Measurements from ENCODE around the gene SLC23A2. TPM values are rescaled to one million over a fixed set of nuclear protein-coding genes. Genes with fewer than 3 reads are reported as not detected.

The SLC23A2 gene
- total and polyA plus RNA-seq, 7 donors: 0.60 to 15.2 (median 10.9) TPM

GRCh38 chr20:4897600-4897999 lies 103.7 kb downstream of the SLC23A2 start:
- Histone ChIP-seq H3K27ac (no peak overlapping the region), H3K4me3 (no peak overlapping the region), H3K9me3 (no peaks in the 10 kb centered on the region), H3K36me3 (peaks cover 0 to 29% (median 3%) of the 10 kb centered on the region in 4 donors), H3K27me3 (no peaks in the 10 kb centered on the region), H3K4me1 (no peaks in the 10 kb centered on the region)
- TF ChIP-seq EP300 (IDR thresholded peaks at IDR 0.05): no peak
- no peak for TF ChIP-seq CTCF (IDR thresholded peaks at IDR 0.05)
- TF ChIP-seq POLR2AphosphoS5 (IDR thresholded peaks at IDR 0.05): no peak
- TF ChIP-seq POLR2A (IDR thresholded peaks at IDR 0.05): no peak
- 93 to 96% methylated on average over 4 of the region's 4 CpGs for WGBS, 2 donors
- intact Hi-C loops (cut with DNase I): no loop called here
- DNase-seq: no peak

GRCh38 chr20:4896971-4897497 lies 104.3 kb downstream of the SLC23A2 start:
- no peak for DNase-seq
- intact Hi-C loops (cut with DNase I): no loop called here
- H3K27me3 ChIP-seq: no peaks in the 10 kb centered on the region

GRCh38 chr20:4896119-4896702 lies 105.1 kb downstream of the SLC23A2 start:
- no peaks in the 10 kb centered on the region for H3K4me1 ChIP-seq
- no peak overlapping the region for H3K27ac ChIP-seq
- TF ChIP-seq POLR2A (IDR thresholded peaks at IDR 0.05) (no peak), CTCF (IDR thresholded peaks at IDR 0.05) (no peak), POLR2AphosphoS5 (IDR thresholded peaks at IDR 0.05) (no peak), EP300 (IDR thresholded peaks at IDR 0.05) (no peak)
- peaks cover 0 to 20% (median 2%) of the 10 kb centered on the region in 4 donors for H3K36me3 ChIP-seq
- no peaks in the 10 kb centered on the region for H3K9me3 ChIP-seq
- DNase-seq: no peak
- H3K27me3 ChIP-seq: no peaks in the 10 kb centered on the region
- H3K4me3 ChIP-seq: no peak overlapping the region
- intact Hi-C loops (cut with DNase I): no loop called here
- 89 to 96% methylated on average over 16 of the region's 16 CpGs for WGBS, 2 donors

More at GRCh38 chr20:4896971-4897497, 104.3 kb downstream of the SLC23A2 start:
- Histone ChIP-seq H3K9me3 (no peaks in the 10 kb centered on the region), H3K36me3 (peaks cover 0 to 25% (median 2%) of the 10 kb centered on the region in 4 donors), H3K4me1 (no peaks in the 10 kb centered on the region), H3K27ac (no peak overlapping the region), H3K4me3 (no peak overlapping the region)
- no peak for TF ChIP-seq CTCF (IDR thresholded peaks at IDR 0.05)
- no peak for TF ChIP-seq POLR2AphosphoS5 (IDR thresholded peaks at IDR 0.05)
- no peak for TF ChIP-seq EP300 (IDR thresholded peaks at IDR 0.05)
- TF ChIP-seq POLR2A (IDR thresholded peaks at IDR 0.05): no peak
- WGBS, 2 donors: 80 to 86% methylated on average over 9 of the region's 9 CpGs

GRCh38 chr20:4894981-4895381 lies 106.3 kb downstream of the SLC23A2 start:
- Histone ChIP-seq H3K4me3 (no peak overlapping the region), H3K4me1 (no peaks in the 10 kb centered on the region), H3K27me3 (no peaks in the 10 kb centered on the region), H3K9me3 (no peaks in the 10 kb centered on the region), H3K36me3 (peaks cover 0 to 14% (median 2%) of the 10 kb centered on the region in 4 donors), H3K27ac (no peak overlapping the region)
- 83 to 91% methylated on average over 8 of the region's 8 CpGs for WGBS, 2 donors
- no peak for TF ChIP-seq EP300 (IDR thresholded peaks at IDR 0.05)
- intact Hi-C loops (cut with DNase I): no loop called here
- DNase-seq: no peak

- Histone ChIP-seq H3K4me1 (no peaks in the 10 kb centered on the region), H3K36me3 (peaks cover 0 to 18% (median 2%) of the 10 kb centered on the region in 4 donors), H3K27ac (no peak overlapping the region), H3K4me3 (no peak overlapping the region), H3K27me3 (no peaks in the 10 kb centered on the region), H3K9me3 (no peaks in the 10 kb centered on the region)
- TF ChIP-seq POLR2AphosphoS5 (IDR thresholded peaks at IDR 0.05) (no peak), EP300 (IDR thresholded peaks at IDR 0.05) (no peak), CTCF (IDR thresholded peaks at IDR 0.05) (no peak), POLR2A (IDR thresholded peaks at IDR 0.05) (no peak)
- intact Hi-C loops (cut with DNase I): no loop called here
- 82 to 92% methylated on average over 3 of the region's 3 CpGs for WGBS, 2 donors
- no peak for DNase-seq
These were observed 106.9 kb downstream of the SLC23A2 start for GRCh38 chr20:4894409-4894808.

Measured in sigmoid colon (tissue), 7 donors.